ENCODE measurements around the gene KDELR1.

KDELR1 gene

GRCh38 chr19:48397263-48398101, 6.1 kb upstream of the KDELR1 start:
- no peak overlapping the region for H3K4me3 ChIP-seq (ENCODE audit: low read depth, low read length)

GRCh38 chr19:48396824-48397176, 5.4 kb upstream of the KDELR1 start:
- H3K4me3 ChIP-seq (ENCODE audit: low read depth, low read length): no peak overlapping the region
- no peak for TF ChIP-seq CTCF (IDR thresholded peaks at IDR 0.05; ENCODE audit: low read depth, low read length)

More at GRCh38 chr19:48397263-48398101, 6.1 kb upstream of the KDELR1 start:
- no peak for TF ChIP-seq CTCF (IDR thresholded peaks at IDR 0.05; ENCODE audit: low read depth, low read length)

- H3K4me3 ChIP-seq (ENCODE audit: low read depth, low read length): no peak overlapping the region
- no peak for TF ChIP-seq CTCF (IDR thresholded peaks at IDR 0.05; ENCODE audit: low read depth, low read length)
These were observed 4.9 kb upstream of the KDELR1 start for GRCh38 chr19:48396016-48396823.

GRCh38 chr19:48395499-48395898, 4.1 kb upstream of the KDELR1 start:
- no peak for TF ChIP-seq CTCF (IDR thresholded peaks at IDR 0.05; ENCODE audit: low read depth, low read length)
- no peak overlapping the region for H3K4me3 ChIP-seq (ENCODE audit: low read depth, low read length)

- no peak overlapping the region for H3K4me3 ChIP-seq (ENCODE audit: low read depth, low read length)
- TF ChIP-seq CTCF (IDR thresholded peaks at IDR 0.05; ENCODE audit: low read depth, low read length): no peak
These were observed 3.8 kb upstream of the KDELR1 start for GRCh38 chr19:48395170-48395455.

- no peak for TF ChIP-seq CTCF (IDR thresholded peaks at IDR 0.05; ENCODE audit: low read depth, low read length)
- no peak overlapping the region for H3K4me3 ChIP-seq (ENCODE audit: low read depth, low read length)
These were observed 3.2 kb upstream of the KDELR1 start for GRCh38 chr19:48394331-48395169.

All from WI38 (cell line).